AG04449 (cell line): ENCODE measurements around the gene AKAP8.
"Not testable (repeated sequence)": the region's sequence is repeated elsewhere in the genome, so short reads cannot be mapped to it uniquely, and the experiment has no call there.

Experiments
- CTCF ChIA-PET: fragments of 350-600 bp; formaldehyde crosslinking; extraction: SDS; loops from one replicate; lab custom pipeline; 2021; ENCODE audit warnings: antibody characterized with exemption; lab: Yijun Ruan, JAX
- POLR2A ChIA-PET: fragments of 400-600, 350-600 bp; formaldehyde crosslinking; extraction: SDS; loops from one replicate; lab custom pipeline; 2020; ENCODE audit warnings: antibody characterized with exemption, inconsistent platforms; lab: Yijun Ruan, JAX
- DNase-seq: peaks from one replicate; pipeline ENCODE4 v3.0.0-alpha.2; 2010; ENCODE audit warnings: low read depth, low spot score
- H3K4me3 ChIP-seq: 2 replicates; pipeline ENCODE4 v1.5.1; 2011; ENCODE audit warnings: low read depth, mild to moderate bottlenecking, control low read depth, low read length
- TF ChIP-seq, protein P1 (sequence below): IDR thresholded peaks from one replicate; pipeline ENCODE4 v1.5.1; 2011; ENCODE audit warnings: mild to moderate bottlenecking, moderate library complexity, low read length, control low read depth, inconsistent platforms; ENCODE audit not compliant: insufficient read depth; ENCODE audit errors: missing control alignments

AKAP8 gene

GRCh38 chr19:15368051-15368632 lies 11.4 kb downstream of the AKAP8 start:
- CTCF ChIA-PET = interaction anchor here (1.4 to 1.8 kb wide), 2 partner anchors 9 to 191 kb away, joined by 3 to 5 read pairs; no protein-coding TSS in a partner anchor
- TF ChIP-seq, protein P1, sequence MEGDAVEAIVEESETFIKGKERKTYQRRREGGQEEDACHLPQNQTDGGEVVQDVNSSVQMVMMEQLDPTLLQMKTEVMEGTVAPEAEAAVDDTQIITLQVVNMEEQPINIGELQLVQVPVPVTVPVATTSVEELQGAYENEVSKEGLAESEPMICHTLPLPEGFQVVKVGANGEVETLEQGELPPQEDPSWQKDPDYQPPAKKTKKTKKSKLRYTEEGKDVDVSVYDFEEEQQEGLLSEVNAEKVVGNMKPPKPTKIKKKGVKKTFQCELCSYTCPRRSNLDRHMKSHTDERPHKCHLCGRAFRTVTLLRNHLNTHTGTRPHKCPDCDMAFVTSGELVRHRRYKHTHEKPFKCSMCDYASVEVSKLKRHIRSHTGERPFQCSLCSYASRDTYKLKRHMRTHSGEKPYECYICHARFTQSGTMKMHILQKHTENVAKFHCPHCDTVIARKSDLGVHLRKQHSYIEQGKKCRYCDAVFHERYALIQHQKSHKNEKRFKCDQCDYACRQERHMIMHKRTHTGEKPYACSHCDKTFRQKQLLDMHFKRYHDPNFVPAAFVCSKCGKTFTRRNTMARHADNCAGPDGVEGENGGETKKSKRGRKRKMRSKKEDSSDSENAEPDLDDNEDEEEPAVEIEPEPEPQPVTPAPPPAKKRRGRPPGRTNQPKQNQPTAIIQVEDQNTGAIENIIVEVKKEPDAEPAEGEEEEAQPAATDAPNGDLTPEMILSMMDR = no peak
- POLR2A ChIA-PET = interaction anchor here (0.6 kb wide), 1 partner anchor 123 kb away, joined by 3 read pairs; no protein-coding TSS in a partner anchor
- H3K4me3 ChIP-seq = no peak overlapping the region
- no peak for DNase-seq

GRCh38 chr19:15367439-15367838 lies 12.1 kb downstream of the AKAP8 start:
- ChIA-PET POLR2A (interaction anchor here (0.6 kb wide), 1 partner anchor 122 kb away, joined by 3 read pairs; no protein-coding TSS in a partner anchor), CTCF (interaction anchor here (1.8 kb wide), 1 partner anchor 8 kb away, joined by 5 read pairs; no protein-coding TSS in a partner anchor)
- no peak for DNase-seq
- no peak overlapping the region for H3K4me3 ChIP-seq
- TF ChIP-seq, protein P1 = no peak

- DNase-seq = no peak
- TF ChIP-seq, protein P1 = no peak
- CTCF ChIA-PET = no interaction called here
- POLR2A ChIA-PET = no interaction called here
- H3K4me3 ChIP-seq = no peak overlapping the region
Observed at GRCh38 chr19:15365264-15365663, 14.3 kb downstream of the AKAP8 start.

- H3K4me3 ChIP-seq, CTCF ChIA-PET, DNase-seq, POLR2A ChIA-PET: not testable (repeated sequence)
Observed at GRCh38 chr19:15363791-15364190, 15.8 kb downstream of the AKAP8 start.

- POLR2A ChIA-PET, DNase-seq, CTCF ChIA-PET, H3K4me3 ChIP-seq: not testable (repeated sequence)
Observed at GRCh38 chr19:15363048-15363447, 16.5 kb downstream of the AKAP8 start.

DNA sequence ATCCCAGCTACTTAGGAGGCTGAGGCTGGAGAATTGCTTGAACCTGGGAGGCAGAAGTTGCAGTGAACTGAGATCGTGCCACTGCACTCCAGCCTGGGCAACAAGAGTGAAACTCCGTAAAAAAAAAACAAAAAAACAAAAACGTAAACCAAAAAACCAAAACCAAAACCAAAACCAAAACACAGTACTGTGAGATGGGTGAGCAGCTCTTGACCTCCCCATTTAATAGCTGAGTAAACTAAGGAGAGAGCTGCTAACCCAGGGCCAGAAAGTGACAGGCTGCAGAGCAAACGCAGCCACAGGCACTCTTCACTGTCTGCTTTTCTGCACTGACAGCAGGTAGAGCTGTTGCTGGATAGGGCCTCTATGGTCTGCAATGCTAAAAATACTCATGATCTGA lies 19.6 kb downstream of the AKAP8 start:
- not testable (repeated sequence) for DNase-seq, H3K4me3 ChIP-seq
- ChIA-PET POLR2A (interaction anchor here (1.1 to 1.2 kb wide), 2 partner anchors 8 to 13 kb away, joined by 3 read pairs; no protein-coding TSS in a partner anchor), CTCF (interaction anchor here (1.3 kb wide), 1 partner anchor 18 kb away, joined by 3 read pairs; no protein-coding TSS in a partner anchor)

- POLR2A ChIA-PET = interaction anchor here (1.1 kb wide), 1 partner anchor 14 kb away, joined by 3 read pairs; no protein-coding TSS in a partner anchor
- TF ChIP-seq, protein P1 = no peak
- DNase-seq = no peak
- no peak overlapping the region for H3K4me3 ChIP-seq
- CTCF ChIA-PET = interaction anchor here (0.7 to 1.4 kb wide), 6 partner anchors 9 to 181 kb away, joined by 3 to 5 read pairs (median 3); no protein-coding TSS in a partner anchor
Observed at GRCh38 chr19:15358918-15359317, 20.7 kb downstream of the AKAP8 start.
